Stimulated activated naive B cell treated with anti-CD40 and anti-IgM and Interleukin-4, amounts not matched to agents 10 μg/mL and 1 μg/mL and 100 μg/mL, for 72 hours (primary cell): Measurements from ENCODE around the gene CYB5D1.

ENCODE experiments used
- ATAC-seq, 2 donors: fragments of 150-1000 bp; cut with Tn5 transposase; replicated peaks; 2 replicates each; pipeline ENCODE4 v1.10.0; 2021; ENCODE audit warnings: moderate library complexity in 1 of 2
- DNase-seq: peaks from one replicate; pipeline ENCODE4 v3.0.0; 2021
- H3K27ac Mint-ChIP-seq: one replicate; pipeline ENCODE4 v1.8.0; 2022; ENCODE audit warnings: mild to moderate bottlenecking, mixed read lengths
- H3K27me3 Mint-ChIP-seq, 2 donors: one replicate each; pipeline ENCODE4 v1.8.0; 2022; ENCODE audit warnings: mixed read lengths in 2 of 2
- H3K36me3 Mint-ChIP-seq, 2 donors: one replicate each; pipeline ENCODE4 v1.8.0; 2022; ENCODE audit warnings: mixed read lengths in 2 of 2, mild to moderate bottlenecking in 1 of 2
- H3K4me1 Mint-ChIP-seq, 2 donors: one replicate each; pipeline ENCODE4 v1.8.0; 2022; ENCODE audit warnings: mixed read lengths in 2 of 2, mild to moderate bottlenecking in 1 of 2
- H3K4me3 Mint-ChIP-seq, 2 donors: one replicate each; pipeline ENCODE4 v1.8.0; 2022; ENCODE audit warnings: mild to moderate bottlenecking in 2 of 2, mixed read lengths in 2 of 2, moderate library complexity in 1 of 2
- H3K9me3 Mint-ChIP-seq, 2 donors: one replicate each; pipeline ENCODE4 v1.8.0; 2022; ENCODE audit warnings: mixed read lengths in 2 of 2, mild to moderate bottlenecking in 1 of 2

CYB5D1 gene

GRCh38 chr17:7845359-7846062 is 12.3 kb upstream of the CYB5D1 start:
- DNase-seq = no peak
- Mint-ChIP-seq H3K27ac (peak overlapping the region; percentile 100), H3K27me3 (no peaks in the 10 kb centered on the region), H3K9me3 (no peaks in the 10 kb centered on the region), H3K36me3 (peaks cover 33 to 46% of the 10 kb centered on the region in 2 donors), H3K4me1 (peaks cover 43 to 72% of the 10 kb centered on the region in 2 donors), H3K4me3 (peak overlapping the region; percentile 95 to 99)
- ATAC-seq = no peak

- H3K4me1 Mint-ChIP-seq = peaks cover 44 to 72% of the 10 kb centered on the region in 2 donors
- H3K27me3 Mint-ChIP-seq = no peaks in the 10 kb centered on the region
- peaks cover 37 to 50% of the 10 kb centered on the region in 2 donors for H3K36me3 Mint-ChIP-seq
- peak overlapping the region; percentile 65 for H3K27ac Mint-ChIP-seq
- DNase-seq = no peak
- H3K9me3 Mint-ChIP-seq = no peaks in the 10 kb centered on the region
- peak overlapping the region; percentile 95 to 99 for H3K4me3 Mint-ChIP-seq
- no peak for ATAC-seq
Observed at GRCh38 chr17:7846063-7846735, 11.6 kb upstream of the CYB5D1 start.

GRCh38 chr17:7846765-7847661 is 10.8 kb upstream of the CYB5D1 start:
- ATAC-seq = no peak
- H3K4me1 Mint-ChIP-seq = peaks cover 49 to 73% of the 10 kb centered on the region in 2 donors
- H3K9me3 Mint-ChIP-seq = no peaks in the 10 kb centered on the region
- peaks cover 43 to 53% of the 10 kb centered on the region in 2 donors for H3K36me3 Mint-ChIP-seq
- H3K27me3 Mint-ChIP-seq = no peaks in the 10 kb centered on the region
- peak overlapping the region; percentile 65 for H3K27ac Mint-ChIP-seq
- peak overlapping the region; percentile 69 to 95 for H3K4me3 Mint-ChIP-seq
- DNase-seq = no peak

- H3K4me3 Mint-ChIP-seq = no peak overlapping the region
- H3K36me3 Mint-ChIP-seq = peaks cover 47 to 51% of the 10 kb centered on the region in 2 donors
- H3K27ac Mint-ChIP-seq = no peak overlapping the region
- no peak for DNase-seq
- peaks cover 45 to 68% of the 10 kb centered on the region in 2 donors for H3K4me1 Mint-ChIP-seq
- no peaks in the 10 kb centered on the region for H3K27me3 Mint-ChIP-seq
- no peaks in the 10 kb centered on the region for H3K9me3 Mint-ChIP-seq
- ATAC-seq = no peak
Observed at GRCh38 chr17:7848131-7848579, 9.6 kb upstream of the CYB5D1 start.

GRCh38 chr17:7848739-7849129 is 9.1 kb upstream of the CYB5D1 start:
- Mint-ChIP-seq H3K9me3 (no peaks in the 10 kb centered on the region), H3K4me3 (no peak overlapping the region), H3K27ac (no peak overlapping the region), H3K27me3 (no peaks in the 10 kb centered on the region), H3K36me3 (peaks cover 49 to 52% of the 10 kb centered on the region in 2 donors), H3K4me1 (peaks cover 46 to 65% of the 10 kb centered on the region in 2 donors)
- DNase-seq (no peak), ATAC-seq (no peak)

GRCh38 chr17:7849130-7849750 is 8.6 kb upstream of the CYB5D1 start:
- H3K4me1 Mint-ChIP-seq = peaks cover 47 to 67% of the 10 kb centered on the region in 2 donors
- no peak overlapping the region for H3K4me3 Mint-ChIP-seq
- no peak for DNase-seq

GRCh38 chr17:7849751-7850504 is 7.9 kb upstream of the CYB5D1 start:
- no peak for DNase-seq
- H3K36me3 Mint-ChIP-seq = peaks cover 51 to 53% of the 10 kb centered on the region in 2 donors
- ATAC-seq = no peak
- H3K4me3 Mint-ChIP-seq = no peak overlapping the region
- no peak overlapping the region for H3K27ac Mint-ChIP-seq
- no peaks in the 10 kb centered on the region for H3K27me3 Mint-ChIP-seq
- peaks cover 47 to 66% of the 10 kb centered on the region in 2 donors for H3K4me1 Mint-ChIP-seq
- H3K9me3 Mint-ChIP-seq = no peaks in the 10 kb centered on the region

More at GRCh38 chr17:7849130-7849750, 8.6 kb upstream of the CYB5D1 start:
- Mint-ChIP-seq H3K36me3 (peaks cover 51 to 52% of the 10 kb centered on the region in 2 donors), H3K27ac (no peak overlapping the region), H3K9me3 (no peaks in the 10 kb centered on the region), H3K27me3 (no peaks in the 10 kb centered on the region)
- no peak for ATAC-seq

GRCh38 chr17:7850701-7851437 is 6.9 kb upstream of the CYB5D1 start:
- H3K4me3 Mint-ChIP-seq = peak overlapping the region; percentile 64 to 65
- H3K4me1 Mint-ChIP-seq = peaks cover 47 to 57% of the 10 kb centered on the region in 2 donors
- DNase-seq (no peak), ATAC-seq (peak in 1 of 2 donors; percentile 3)
- H3K27ac Mint-ChIP-seq = peak overlapping the region; percentile 76
- H3K27me3 Mint-ChIP-seq = no peaks in the 10 kb centered on the region
- H3K36me3 Mint-ChIP-seq = peaks cover 54 to 56% of the 10 kb centered on the region in 2 donors
- no peaks in the 10 kb centered on the region for H3K9me3 Mint-ChIP-seq

GRCh38 chr17:7851438-7852261 is 6.2 kb upstream of the CYB5D1 start:
- Mint-ChIP-seq H3K27me3 (no peaks in the 10 kb centered on the region), H3K27ac (peak overlapping the region; percentile 69), H3K4me3 (peak overlapping the region; percentile 64 to 65), H3K4me1 (peaks cover 45 to 50% of the 10 kb centered on the region in 2 donors), H3K36me3 (peaks cover 54 to 56% of the 10 kb centered on the region in 2 donors), H3K9me3 (no peaks in the 10 kb centered on the region)
- peak; percentile 86 for DNase-seq
- ATAC-seq = peak; percentile 90 to 92

GRCh38 chr17:7852262-7852670 is 5.5 kb upstream of the CYB5D1 start:
- DNase-seq (no peak), ATAC-seq (no peak)
- Mint-ChIP-seq H3K4me1 (peaks cover 41 to 44% of the 10 kb centered on the region in 2 donors), H3K27me3 (no peaks in the 10 kb centered on the region), H3K9me3 (no peaks in the 10 kb centered on the region), H3K27ac (no peak overlapping the region), H3K4me3 (no peak overlapping the region), H3K36me3 (peaks cover 50 to 51% of the 10 kb centered on the region in 2 donors)

- peak overlapping the region; percentile 51 for H3K27ac Mint-ChIP-seq
- H3K36me3 Mint-ChIP-seq = peaks cover 49 to 50% of the 10 kb centered on the region in 2 donors
- no peak for DNase-seq
- H3K27me3 Mint-ChIP-seq = no peaks in the 10 kb centered on the region
- H3K9me3 Mint-ChIP-seq = no peaks in the 10 kb centered on the region
- H3K4me1 Mint-ChIP-seq = peaks cover 39 to 40% of the 10 kb centered on the region in 2 donors
- ATAC-seq = no peak
- no peak overlapping the region for H3K4me3 Mint-ChIP-seq
Observed at GRCh38 chr17:7852919-7853690, 4.7 kb upstream of the CYB5D1 start.
